Prostate gland (tissue), 2 donors: Measurements from ENCODE around the gene DEF6.

Experiments
- CTCF ChIP-seq, 4 experiments: fragments of 200-600 bp in 2 of 4; fragments of 450-650 bp in 2 of 4; sonication (generic) in 2 of 4; IDR thresholded peaks; 1 replicate in 3 of 4; 2 replicates in 1 of 4; pipeline ENCODE4 v1.5.1; 2016 to 2019; ENCODE audit warnings: antibody characterized with exemption in 4 of 4, mild to moderate bottlenecking in 2 of 4, moderate library complexity in 2 of 4
- POLR2A ChIP-seq: fragments of 450-650 bp; IDR thresholded peaks from one replicate; pipeline ENCODE4 v1.6.1; 2016; ENCODE audit warnings: antibody characterized with exemption, mild to moderate bottlenecking
- POLR2AphosphoS5 ChIP-seq: sonication (generic); formaldehyde crosslinking; IDR thresholded peaks from one replicate; pipeline ENCODE4 v1.6.1; 2017; ENCODE audit warnings: antibody characterized with exemption

GRCh38 chr6:35312807-35313206 lies 15.2 kb downstream of the DEF6 start:
- TF ChIP-seq POLR2AphosphoS5 = no peak
- no peak for TF ChIP-seq POLR2A
- no peak for TF ChIP-seq CTCF (IDR thresholded peaks at IDR 0.05)
